ENCODE results near the gene ORAI3. TPM values are rescaled to one million over a fixed set of nuclear protein-coding genes. Genes with fewer than 3 reads are reported as not detected.

The ORAI3 gene
- total RNA-seq, 2 experiments from 2014 or later = 7.8 to 18.3 TPM

- Histone ChIP-seq H3K36me3 (ENCODE audit: insufficient read depth, low read length) (peaks cover 83% of the 10 kb centered on the region), H3K79me2 (ENCODE audit: insufficient read depth, low read depth, low read length) (no peaks in the 10 kb centered on the region), H4K20me1 (ENCODE audit: insufficient read depth, low read length) (no peaks in the 10 kb centered on the region), H3K4me1 (ENCODE audit: insufficient read depth, low read length, poor library complexity, severe bottlenecking) (no peaks in the 10 kb centered on the region), H3K9me2 (ENCODE audit: insufficient read depth, low read length) (no peaks in the 10 kb centered on the region), H3K9me3 (ENCODE audit: low read length) (no peaks in the 10 kb centered on the region), H3K4me3 (ENCODE audit: low read depth, low read length, poor library complexity, severe bottlenecking) (no peak overlapping the region), H3K27ac (ENCODE audit: low read depth, low read length, poor library complexity, severe bottlenecking) (no peak overlapping the region), H2AFZ (ENCODE audit: low read length) (no peak overlapping the region), H3K4me2 (ENCODE audit: low read length) (no peak overlapping the region)
- intact Hi-C loops (cut with micrococcal nuclease; ENCODE audit: unreplicated experiment) = loop anchor here (10.0 kb wide), 1 partner anchor 312 kb away; no protein-coding TSS in a partner anchor
- no peak for DNase-seq (ENCODE audit: low spot score)
- BruUV-seq (replicated peaks) = no TSS peak
- ChIA-PET POLR2A (no interaction called here), CTCF (ENCODE audit: unreplicated experiment) (interaction anchor here (0.5 kb wide), 1 partner anchor 12 kb away, joined by 4 read pairs; no protein-coding TSS in a partner anchor)
- TF ChIP-seq CTCF (conservative IDR thresholded peaks at IDR 0.05; ENCODE audit: low read length) = no peak
- TF ChIP-seq EZH2phosphoT487 (IDR thresholded peaks at IDR 0.05; ENCODE audit: borderline replicate concordance, low read depth, low read length) = no peak
Observed at GRCh38 chr16:30982548-30983288, 33.9 kb downstream of the ORAI3 start.

- Histone ChIP-seq H3K4me3 (ENCODE audit: low read depth, low read length, poor library complexity, severe bottlenecking) (no peak overlapping the region), H3K79me2 (ENCODE audit: insufficient read depth, low read depth, low read length) (no peaks in the 10 kb centered on the region), H4K20me1 (ENCODE audit: insufficient read depth, low read length) (no peaks in the 10 kb centered on the region), H3K36me3 (ENCODE audit: insufficient read depth, low read length) (peaks cover 77% of the 10 kb centered on the region), H2AFZ (ENCODE audit: low read length) (no peak overlapping the region), H3K9me3 (ENCODE audit: low read length) (no peaks in the 10 kb centered on the region), H3K4me2 (ENCODE audit: low read length) (no peak overlapping the region), H3K27ac (ENCODE audit: low read depth, low read length, poor library complexity, severe bottlenecking) (no peak overlapping the region), H3K9me2 (ENCODE audit: insufficient read depth, low read length) (no peaks in the 10 kb centered on the region), H3K4me1 (ENCODE audit: insufficient read depth, low read length, poor library complexity, severe bottlenecking) (no peaks in the 10 kb centered on the region)
- DNase-seq (ENCODE audit: low spot score) = no peak
- BruUV-seq (replicated peaks) = no TSS peak
- no peak for TF ChIP-seq EZH2phosphoT487 (IDR thresholded peaks at IDR 0.05; ENCODE audit: borderline replicate concordance, low read depth, low read length)
- no peak for TF ChIP-seq CTCF (conservative IDR thresholded peaks at IDR 0.05; ENCODE audit: low read length)
- ChIA-PET POLR2A (interaction anchor here (1.1 kb wide), 1 partner anchor 134 kb away, joined by 6 read pairs; the partner anchor contains the start of gene KAT8), CTCF (ENCODE audit: unreplicated experiment) (interaction anchor here (0.5 kb wide), 1 partner anchor 11 kb away, joined by 4 read pairs; no protein-coding TSS in a partner anchor)
- intact Hi-C loops (cut with micrococcal nuclease; ENCODE audit: unreplicated experiment) = loop anchor here (10.0 kb wide), 1 partner anchor 311 kb away; no protein-coding TSS in a partner anchor
Observed at GRCh38 chr16:30983289-30983889, 34.5 kb downstream of the ORAI3 start.
